NCI-H1092 (cell line): ENCODE data around the gene SRGAP2B.
"Not testable (repeated sequence)": the region's sequence is repeated elsewhere in the genome, so short reads cannot be mapped to it uniquely, and the experiment has no call there.

ENCODE experiments used
- DNase-seq: peaks from one replicate; lab custom pipeline; 2025; lab: John Stamatoyannopoulos, UW

The SRGAP2B gene

DNA sequence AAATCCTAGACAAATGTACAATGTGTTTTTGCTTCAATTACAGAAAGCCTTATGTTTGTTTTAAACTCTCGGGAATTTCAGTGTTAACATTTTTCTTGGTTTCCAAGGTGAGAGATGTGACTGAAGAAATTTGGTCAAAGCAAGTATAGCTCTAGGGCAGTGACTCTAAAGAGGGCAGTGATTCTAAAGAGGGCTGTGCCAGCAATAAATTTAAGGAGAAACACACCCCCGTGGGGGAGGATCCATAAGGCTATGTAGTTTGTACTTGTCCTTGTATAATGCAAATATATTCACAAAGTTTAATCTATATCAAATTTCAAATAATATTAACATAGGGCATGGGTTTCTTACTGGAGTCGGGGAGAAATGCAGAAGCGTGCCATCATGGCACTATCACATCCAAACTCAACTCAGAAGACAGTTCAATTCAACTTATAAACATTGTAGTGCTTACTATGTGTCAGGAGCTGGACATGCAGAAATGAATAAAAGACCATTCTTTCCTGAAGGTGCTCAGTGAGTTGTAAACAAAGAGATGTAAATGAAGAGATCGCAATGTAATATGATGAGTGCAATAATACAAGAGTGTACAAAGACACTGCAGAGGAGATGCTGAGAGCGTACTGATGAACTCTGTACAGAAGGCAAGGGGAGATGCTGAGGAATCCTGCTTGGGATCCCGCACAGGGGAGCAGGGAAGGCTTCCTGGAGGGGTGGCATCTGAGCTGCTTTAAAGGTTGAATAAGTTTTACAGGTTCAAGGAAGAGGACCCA lies 12.5 kb downstream of the SRGAP2B start:
- DNase-seq: not testable (repeated sequence)

DNA sequence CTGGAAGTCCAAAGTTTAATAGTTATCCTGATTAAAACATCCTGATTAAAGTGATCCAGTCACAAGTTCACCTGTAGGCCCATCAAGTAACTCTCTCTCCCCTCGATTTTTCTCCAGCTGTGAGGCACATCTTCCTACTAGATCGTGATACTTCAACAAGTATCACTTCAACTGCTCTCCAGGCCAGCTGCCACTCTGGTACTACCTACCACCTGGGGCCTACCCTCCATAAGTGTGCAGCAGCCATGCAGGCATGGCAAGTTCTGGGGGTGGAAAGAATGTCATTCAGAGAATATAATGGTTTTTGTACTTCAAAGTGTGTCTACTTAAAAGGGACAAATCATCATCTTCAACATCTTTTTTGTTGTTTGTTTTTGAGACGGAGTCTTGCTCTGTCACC lies 14.9 kb downstream of the SRGAP2B start:
- not testable (repeated sequence) for DNase-seq

- DNase-seq: not testable (repeated sequence)
Observed at GRCh38 chr1:145079737-145080136, 15.4 kb downstream of the SRGAP2B start.

GRCh38 chr1:145078787-145079370 lies 16.2 kb downstream of the SRGAP2B start:
- DNase-seq: not testable (repeated sequence)

GRCh38 chr1:145077872-145078786 lies 17.0 kb downstream of the SRGAP2B start:
- not testable (repeated sequence) for DNase-seq

- DNase-seq: not testable (repeated sequence)
Observed at GRCh38 chr1:145076877-145077276, 18.3 kb downstream of the SRGAP2B start.

- DNase-seq: not testable (repeated sequence)
Observed at GRCh38 chr1:145074021-145074559, 21.0 kb downstream of the SRGAP2B start.

DNA sequence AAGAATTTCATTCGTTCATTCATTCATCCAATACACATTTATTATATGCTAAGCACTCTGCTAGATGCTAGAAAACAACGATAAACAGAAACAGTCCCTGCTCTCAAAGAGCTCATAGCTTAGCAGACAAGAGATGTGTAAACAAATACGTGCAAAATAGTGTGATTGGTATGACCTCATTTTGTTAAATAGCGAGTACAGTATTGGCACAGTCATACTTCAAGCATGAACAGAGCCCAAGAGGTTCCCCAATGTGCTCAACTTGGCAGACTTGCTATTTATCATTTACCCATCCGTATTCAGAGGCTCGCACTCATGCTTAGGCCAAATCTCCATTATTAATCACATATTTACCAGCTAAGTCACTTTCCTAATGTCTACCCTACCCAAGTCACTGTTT lies 23.6 kb downstream of the SRGAP2B start:
- DNase-seq: not testable (repeated sequence)

- DNase-seq: not testable (repeated sequence)
Observed at GRCh38 chr1:145066486-145066885, 28.6 kb downstream of the SRGAP2B start.

- DNase-seq: not testable (repeated sequence)
Observed at GRCh38 chr1:145065194-145065826, 29.8 kb downstream of the SRGAP2B start.

GRCh38 chr1:145063941-145064648 lies 31.0 kb downstream of the SRGAP2B start:
- not testable (repeated sequence) for DNase-seq

DNA sequence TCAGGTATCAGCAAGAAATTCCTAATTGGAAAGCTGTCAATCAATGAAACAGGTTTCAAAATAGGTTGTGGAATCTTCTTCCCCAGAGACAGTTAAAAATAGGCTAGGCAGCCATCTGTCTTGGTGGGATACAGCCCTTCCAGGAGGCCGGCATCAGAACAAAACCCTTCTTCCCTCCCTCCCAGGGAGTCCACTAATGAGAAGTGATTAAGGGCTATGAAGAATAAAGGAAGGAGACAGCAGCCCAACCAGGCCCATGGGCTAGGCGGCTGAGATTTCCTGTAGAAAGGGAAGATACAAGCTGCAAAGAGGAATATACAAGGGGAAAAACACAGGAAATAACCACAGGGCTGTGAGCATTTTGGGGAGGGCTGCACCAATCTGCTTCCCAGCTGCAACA lies 31.8 kb downstream of the SRGAP2B start:
- not testable (repeated sequence) for DNase-seq

GRCh38 chr1:145058184-145058583 lies 36.9 kb downstream of the SRGAP2B start:
- DNase-seq: not testable (repeated sequence)

DNA sequence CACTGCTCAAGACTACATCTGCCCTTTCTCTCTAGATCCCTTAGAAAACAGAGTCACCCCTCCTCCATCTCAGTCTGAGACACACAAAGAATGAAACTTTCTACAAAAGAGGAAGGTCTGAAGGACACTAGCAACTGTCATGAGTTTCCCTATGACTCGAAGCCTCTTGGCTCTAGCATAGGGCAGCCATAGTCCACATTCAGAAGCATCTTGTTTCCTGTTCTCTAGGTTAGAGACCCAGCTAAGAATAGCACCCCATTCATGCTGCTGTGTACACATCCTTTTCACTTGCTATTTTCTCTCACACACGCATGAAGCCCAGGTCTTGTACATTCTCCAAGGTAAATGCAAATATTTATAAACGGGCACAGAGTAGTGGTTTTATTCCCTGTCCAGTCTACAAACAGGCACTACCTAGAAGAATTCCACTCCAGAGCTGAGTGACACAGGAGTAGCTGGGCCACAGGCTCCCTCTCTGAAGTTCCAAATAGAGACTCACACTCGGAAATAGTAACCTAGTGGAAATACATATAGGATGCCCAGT lies 39.8 kb downstream of the SRGAP2B start:
- DNase-seq: not testable (repeated sequence)

- not testable (repeated sequence) for DNase-seq
Observed at GRCh38 chr1:145053428-145053827, 41.7 kb downstream of the SRGAP2B start.

- not testable (repeated sequence) for DNase-seq
Observed at GRCh38 chr1:145052019-145052776, 42.9 kb downstream of the SRGAP2B start.

- DNase-seq: not testable (repeated sequence)
Observed at GRCh38 chr1:145048181-145048856, 46.8 kb downstream of the SRGAP2B start.

- DNase-seq: not testable (repeated sequence)
Observed at GRCh38 chr1:145047553-145047952, 47.6 kb downstream of the SRGAP2B start.
